GM12878 (cell line): ENCODE measurements around the gene SLC6A17. TPM values are rescaled to one million over a fixed set of nuclear protein-coding genes. Genes with fewer than 3 reads are reported as not detected.

Source experiments
- ATAC-seq: fragments of 200-7000 bp; cut with Tn5 transposase; 3 replicates; pipeline ENCODE4 v1.9.1; 2020; ENCODE audit warnings: mild to moderate bottlenecking, moderate library complexity
- BruUV-seq: library from RNA; stranded (reverse); fragments of 400-500 nt; replicated peaks from 2 replicates; lab custom pipeline; 2021; lab: Mats Ljungman, UMichigan
- CTCF ChIA-PET: fragments of 300-600 bp; sonication (Branson Sonifier 250); formaldehyde crosslinking; extraction: SDS; loops from one replicate; lab custom pipeline; 2021; ENCODE audit warnings: inconsistent platforms; lab: Yijun Ruan, JAX
- POLR2A ChIA-PET: fragments of 350-600 bp; formaldehyde crosslinking; extraction: SDS; loops from one replicate; lab custom pipeline; 2021; ENCODE audit warnings: inconsistent platforms; lab: Charles Lee
- RAD21 ChIA-PET: fragments of 300-600 bp; sonication (Branson Sonifier 250); formaldehyde crosslinking; loops from one replicate; lab custom pipeline; 2023; ENCODE audit warnings: antibody characterized with exemption; ENCODE audit not compliant: unreplicated experiment; lab: Charles Lee
- SMC1A ChIA-PET: fragments of 300-600 bp; sonication (Branson Sonifier 250); formaldehyde crosslinking; loops from one replicate; lab custom pipeline; 2023; ENCODE audit not compliant: unreplicated experiment, uncharacterized antibody; lab: Charles Lee
- DNase-seq: peaks from one replicate; pipeline ENCODE4 v3.0.0-alpha.2; 2011; ENCODE audit warnings: low read depth, low spot score
- FAIRE-seq: peaks from 3 replicates; lab custom pipeline; 2011; peaks lifted over from hg19 to GRCh38; lab: Jason Lieb, UNC
- H2AFZ ChIP-seq: 2 replicates; pipeline ENCODE4 v1.6.0; 2011; ENCODE audit warnings: low read depth, low read length, control low read depth; ENCODE audit not compliant: control insufficient read depth
- H3K27ac ChIP-seq: 2 replicates; pipeline ENCODE4 v1.5.1; 2011; ENCODE audit warnings: control low read depth; ENCODE audit not compliant: control insufficient read depth, insufficient read depth
- H3K27me3 ChIP-seq, 2 experiments: replicated peaks in 1 of 2; 2 replicates each; pipeline versions ENCODE4 v1.6.0 to v1.6.1; 2011; ENCODE audit warnings: low read length in 1 of 2; ENCODE audit not compliant: control insufficient read depth in 2 of 2, insufficient read depth in 2 of 2
- H3K36me3 ChIP-seq, 2 experiments: 2 replicates each; pipeline ENCODE4 v1.5.1; 2011; ENCODE audit warnings: low read length in 1 of 2; ENCODE audit not compliant: control insufficient read depth in 2 of 2, insufficient read depth in 2 of 2
- H3K4me1 ChIP-seq: 2 replicates; pipeline ENCODE4 v1.6.1; 2011; ENCODE audit warnings: mild to moderate bottlenecking, low read length, moderate library complexity, mixed read lengths; ENCODE audit not compliant: control insufficient read depth, insufficient read depth
- H3K4me2 ChIP-seq: 2 replicates; pipeline ENCODE4 v1.6.0; 2011; ENCODE audit warnings: control low read depth; ENCODE audit not compliant: control insufficient read depth, insufficient read depth
- H3K4me3 ChIP-seq: fragments of 200-600 bp; sonication (generic); 2 replicates; pipeline ENCODE4 v1.5.1; 2016
- H3K79me2 ChIP-seq: 2 replicates; pipeline ENCODE4 v1.6.0; 2011; ENCODE audit warnings: low read length; ENCODE audit not compliant: control insufficient read depth, insufficient read depth
- H3K9ac ChIP-seq: 2 replicates; pipeline ENCODE4 v1.8.0; 2011; ENCODE audit warnings: low read length, control low read depth, mixed read lengths; ENCODE audit not compliant: control insufficient read depth, insufficient read depth
- H3K9me3 ChIP-seq: replicated peaks from 3 replicates; pipeline ENCODE4 v1.5.1; 2011; ENCODE audit warnings: mild to moderate bottlenecking, low read length; ENCODE audit not compliant: control insufficient read depth, insufficient read depth
- H4K20me1 ChIP-seq: 2 replicates; pipeline ENCODE4 v1.6.0; 2011; ENCODE audit not compliant: control insufficient read depth, insufficient read depth
- FOS ChIP-seq: IDR thresholded peaks from 3 replicates; pipeline ENCODE4 v1.6.1; 2011; ENCODE audit warnings: borderline replicate concordance; ENCODE audit not compliant: insufficient read length; ENCODE audit errors: extremely low read depth
- SIN3A ChIP-seq: IDR thresholded peaks from 2 replicates; pipeline ENCODE4 v1.6.1; 2012; ENCODE audit warnings: low read depth, low read length, improper control_type of control experiment
- TCF12 ChIP-seq: IDR thresholded peaks from 2 replicates; pipeline ENCODE4 v1.6.1; 2011; ENCODE audit warnings: low read depth, mild to moderate bottlenecking, low read length
- YBX1 ChIP-seq: fragments of 450-650 bp; IDR thresholded peaks from 2 replicates; pipeline ENCODE4 v1.6.1; 2016; ENCODE audit warnings: antibody characterized with exemption
- WGBS: methylation state at CpG from one replicate; pipeline ENCODE4 v1.1.6; 2016; ENCODE audit warnings: low lambda C conversion rate; ENCODE audit not compliant: insufficient replicate concordance, insufficient coverage; ENCODE audit errors: missing lambda C conversion rate; 5-methylcytosine and 5-hydroxymethylcytosine counted together
- in situ Hi-C: fragments of 300-500 bp; cut with MboI; formaldehyde crosslinking; loops from 9 replicates; pipeline ENCODE4 v1.14.3; 2018; ENCODE audit warnings: mixed read lengths
- intact Hi-C: fragments of 100-400 bp; cut with micrococcal nuclease; formaldehyde crosslinking; loops from one replicate; pipeline ENCODE4 v1.14.2; 2022; ENCODE audit not compliant: unreplicated experiment
- polyA plus RNA-seq, 11 experiments: library from polyadenylated mRNA; depleted of rRNA in 4 of 11; unstranded in 6 of 11; stranded (reverse) in 5 of 11; fragments of >200 nt; fragmentation: Nextera tagmentation in 4 of 11; fragmentation: Illumina TruSeq in 1 of 11; extraction: Ambion mirVana in 4 of 11; extraction: Trizol in 1 of 11; gene quantifications; 1 replicate in 1 of 11; 2 replicates in 10 of 11; pipeline versions ENCODE4 v1.2.1 to v1.2.3, GENCODE V29; 2011 to 2016; ENCODE audit warnings: inconsistent platforms in 2 of 11, missing spikeins in 2 of 11, low read depth in 1 of 11
- total RNA-seq, 4 experiments: library from RNA; depleted of rRNA in 3 of 4; stranded (reverse); fragments of >200 nt in 3 of 4; fragmentation: Illumina TruSeq in 1 of 4; extraction: Trizol in 1 of 4; gene quantifications; 2 replicates each; pipeline versions ENCODE4 v1.2.1 to v1.2.3, GENCODE V29; 2013 to 2021
- TF ChIP-seq, protein P1 (sequence below): fragments of 450-650 bp; conservative IDR thresholded peaks from 2 replicates; pipeline ENCODE4 v1.6.1; 2017; ENCODE audit warnings: mild to moderate bottlenecking, moderate library complexity

Gene SLC6A17
- total and polyA plus RNA-seq, 10 of the 15 experiments (the other 5 are each of a cell fraction or from before 2014, with no cell fraction given): not detected

DNA sequence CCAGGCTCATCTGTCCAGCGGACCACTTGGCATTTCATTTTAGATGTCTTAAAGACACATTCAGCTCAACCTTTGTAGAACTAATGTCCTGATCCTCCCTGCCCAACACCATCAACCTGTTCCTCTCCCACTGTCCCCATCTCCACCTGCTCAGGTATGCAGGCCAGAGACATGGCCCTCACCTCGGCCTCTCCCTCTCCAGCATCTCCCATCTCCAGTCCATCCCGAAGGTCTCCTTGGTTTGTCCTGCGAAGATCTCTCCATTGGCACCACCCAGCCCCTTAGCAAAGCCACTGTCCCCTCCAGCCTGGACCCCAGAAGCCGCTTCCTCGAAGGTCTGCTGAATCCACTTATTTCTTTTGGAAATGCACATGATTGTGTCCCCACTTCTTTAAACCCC is 38.9 kb downstream of the SLC6A17 start:
- no TSS peak for BruUV-seq
- no peak overlapping the region for H3K9ac ChIP-seq
- in situ Hi-C loops: no loop called here
- TF ChIP-seq YBX1 (no peak), FOS (no peak), TCF12 (no peak), SIN3A (no peak)
- no peak overlapping the region for H2AFZ ChIP-seq
- RAD21 ChIA-PET: no interaction called here
- intact Hi-C loops: no loop called here
- CTCF ChIA-PET: interaction anchor here (1.2 kb wide), 1 partner anchor 307 kb away, joined by 3 read pairs; no protein-coding TSS in a partner anchor
- SMC1A ChIA-PET: interaction anchor here (0.6 kb wide), 1 partner anchor 321 kb away, joined by 3 read pairs; no protein-coding TSS in a partner anchor
- H3K27me3 ChIP-seq: peaks cover 0 to 3% of the 10 kb centered on the region in 2 experiments; a peak in 1 of 4 replicates
- FAIRE-seq (no peak), DNase-seq (no peak), ATAC-seq (no peak)
- H3K4me2 ChIP-seq: no peak overlapping the region
- no peak overlapping the region for H3K4me3 ChIP-seq
- no peak overlapping the region for H3K27ac ChIP-seq
- no peaks in the 10 kb centered on the region for H3K79me2 ChIP-seq
- H3K36me3 ChIP-seq: no peaks in the 10 kb centered on the region
- 26% methylated on average over 6 of the region's 6 CpGs for WGBS
- H3K4me1 ChIP-seq: no peaks in the 10 kb centered on the region
- H4K20me1 ChIP-seq: no peaks in the 10 kb centered on the region
- POLR2A ChIA-PET: no interaction called here
- no peaks in the 10 kb centered on the region for H3K9me3 ChIP-seq

DNA sequence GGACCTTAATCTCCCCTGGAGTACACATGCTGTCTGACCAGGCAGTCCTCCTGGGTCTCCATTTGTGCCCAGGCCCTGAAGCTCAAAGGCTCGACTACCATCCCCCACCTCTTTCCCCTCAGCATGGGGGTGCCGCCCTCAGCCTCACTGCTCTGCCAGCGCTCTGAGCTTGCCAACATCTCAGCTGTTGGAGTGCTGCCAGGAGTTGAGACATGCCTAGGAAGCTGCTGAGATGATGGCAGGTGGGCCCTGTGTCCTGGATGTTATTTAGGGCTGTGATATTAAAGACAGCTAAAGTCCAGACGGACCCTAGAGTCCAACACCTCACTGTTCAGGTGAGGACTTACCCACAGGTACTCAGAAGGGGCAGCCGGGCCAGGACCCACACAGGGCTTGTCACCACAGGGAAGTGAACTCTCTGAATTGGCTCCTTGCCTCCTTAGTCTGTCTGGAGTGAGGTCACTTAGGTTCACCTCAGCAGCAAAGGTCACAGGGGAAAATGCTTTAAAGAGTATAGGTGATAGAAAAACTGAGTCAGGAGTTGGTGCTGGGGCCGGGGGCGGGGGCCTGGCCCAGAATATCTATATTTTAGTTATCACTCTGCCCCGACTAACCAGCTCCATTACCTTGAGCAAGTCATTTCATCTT is 40.1 kb downstream of the SLC6A17 start:
- ChIA-PET RAD21 (no interaction called here), SMC1A (interaction anchor here (2.7 kb wide), 1 partner anchor 270 kb away, joined by 8 read pairs; no protein-coding TSS in a partner anchor), CTCF (interaction anchor here (1.0 to 4.5 kb wide), 2 partner anchors 270 to 306 kb away, joined by 4 to 18 read pairs; no protein-coding TSS in a partner anchor), POLR2A (no interaction called here)
- Histone ChIP-seq H2AFZ (no peak overlapping the region), H3K36me3 (no peaks in the 10 kb centered on the region), H3K4me3 (no peak overlapping the region), H3K27ac (no peak overlapping the region), H3K79me2 (no peaks in the 10 kb centered on the region), H3K4me2 (no peak overlapping the region), H3K4me1 (no peaks in the 10 kb centered on the region), H4K20me1 (no peaks in the 10 kb centered on the region), H3K9me3 (no peaks in the 10 kb centered on the region), H3K9ac (no peak overlapping the region), H3K27me3 (peaks cover 0 to 3% of the 10 kb centered on the region in 2 experiments; a peak in 1 of 4 replicates)
- WGBS: 3% methylated on average over 8 of the region's 8 CpGs
- ATAC-seq (no peak), FAIRE-seq (no peak), DNase-seq (no peak)
- TF ChIP-seq, protein P1, sequence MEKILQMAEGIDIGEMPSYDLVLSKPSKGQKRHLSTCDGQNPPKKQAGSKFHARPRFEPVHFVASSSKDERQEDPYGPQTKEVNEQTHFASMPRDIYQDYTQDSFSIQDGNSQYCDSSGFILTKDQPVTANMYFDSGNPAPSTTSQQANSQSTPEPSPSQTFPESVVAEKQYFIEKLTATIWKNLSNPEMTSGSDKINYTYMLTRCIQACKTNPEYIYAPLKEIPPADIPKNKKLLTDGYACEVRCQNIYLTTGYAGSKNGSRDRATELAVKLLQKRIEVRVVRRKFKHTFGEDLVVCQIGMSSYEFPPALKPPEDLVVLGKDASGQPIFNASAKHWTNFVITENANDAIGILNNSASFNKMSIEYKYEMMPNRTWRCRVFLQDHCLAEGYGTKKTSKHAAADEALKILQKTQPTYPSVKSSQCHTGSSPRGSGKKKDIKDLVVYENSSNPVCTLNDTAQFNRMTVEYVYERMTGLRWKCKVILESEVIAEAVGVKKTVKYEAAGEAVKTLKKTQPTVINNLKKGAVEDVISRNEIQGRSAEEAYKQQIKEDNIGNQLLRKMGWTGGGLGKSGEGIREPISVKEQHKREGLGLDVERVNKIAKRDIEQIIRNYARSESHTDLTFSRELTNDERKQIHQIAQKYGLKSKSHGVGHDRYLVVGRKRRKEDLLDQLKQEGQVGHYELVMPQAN: no peak
- in situ Hi-C loops (no loop called here), intact Hi-C loops (no loop called here)
- no TSS peak for BruUV-seq
